Smooth muscle cell (in vitro differentiated cells): ENCODE data around the gene ALX3. TPM values are rescaled to one million over a fixed set of nuclear protein-coding genes. Genes with fewer than 3 reads are reported as not detected.

Experiments
- DNase-seq: peaks from one replicate; lab custom pipeline; 2025; ENCODE audit not compliant: unreplicated experiment; lab: John Stamatoyannopoulos, UW
- H2AFZ ChIP-seq: fragments of 200-600 bp; sonication (generic); 2 replicates; pipeline ENCODE4 v1.6.0; 2016; ENCODE audit warnings: antibody characterized with exemption, low read depth, mild to moderate bottlenecking
- H3F3A ChIP-seq: fragments of 200-600 bp; sonication (generic); 2 replicates; pipeline ENCODE4 v1.6.0; 2017; ENCODE audit warnings: antibody characterized with exemption, low read depth
- H3K27ac ChIP-seq: fragments of 200-600 bp; sonication (generic); 2 replicates; pipeline ENCODE4 v1.5.1; 2016; ENCODE audit warnings: low read depth, mild to moderate bottlenecking
- H3K27me3 ChIP-seq: fragments of 200-600 bp; sonication (generic); 2 replicates; pipeline ENCODE4 v1.6.1; 2016; ENCODE audit warnings: low read depth, mild to moderate bottlenecking
- H3K36me3 ChIP-seq: fragments of 200-600 bp; sonication (generic); 2 replicates; pipeline ENCODE4 v1.5.1; 2016; ENCODE audit warnings: low read depth
- H3K4me1 ChIP-seq: fragments of 200-600 bp; sonication (generic); 2 replicates; pipeline ENCODE4 v1.5.1; 2016; ENCODE audit warnings: low read depth
- H3K4me2 ChIP-seq: fragments of 200-600 bp; sonication (generic); 2 replicates; pipeline ENCODE4 v1.6.0; 2016; ENCODE audit warnings: mild to moderate bottlenecking
- H3K4me3 ChIP-seq: fragments of 200-600 bp; sonication (generic); 2 replicates; pipeline ENCODE4 v1.5.1; 2016; ENCODE audit warnings: mild to moderate bottlenecking
- H3K79me2 ChIP-seq: fragments of 200-600 bp; sonication (generic); 2 replicates; pipeline ENCODE4 v1.6.0; 2016; ENCODE audit warnings: low read depth, mild to moderate bottlenecking
- H3K9ac ChIP-seq: fragments of 200-600 bp; sonication (generic); 2 replicates; pipeline ENCODE4 v1.6.0; 2016; ENCODE audit warnings: low read depth
- H3K9me3 ChIP-seq: fragments of 200-600 bp; sonication (generic); replicated peaks from 2 replicates; pipeline ENCODE4 v1.5.1; 2016; ENCODE audit warnings: low read depth
- H4K20me1 ChIP-seq: fragments of 200-600 bp; sonication (generic); 2 replicates; pipeline ENCODE4 v1.6.0; 2016; ENCODE audit warnings: low read depth
- WGBS: methylation state at CpG from one replicate; pipeline ENCODE4 v1.1.7; 2016; ENCODE audit warnings: low lambda C conversion rate; 5-methylcytosine and 5-hydroxymethylcytosine counted together
- polyA plus RNA-seq: library from polyadenylated mRNA; unstranded; fragments of >200 nt; fragmentation: Nextera tagmentation; extraction: Ambion mirVana; gene quantifications from 2 replicates; pipeline ENCODE4 v1.2.1, GENCODE V29; 2016
- total RNA-seq: library from RNA; depleted of rRNA; stranded (reverse); fragments of >200 nt; gene quantifications from 2 replicates; pipeline ENCODE4 v1.2.3, GENCODE V29; 2014
- TF ChIP-seq, protein P1 (sequence below): fragments of 200-600 bp; sonication (generic); IDR thresholded peaks from 2 replicates; pipeline ENCODE4 v1.5.1; 2017; ENCODE audit warnings: borderline replicate concordance, mild to moderate bottlenecking, antibody characterized with exemption; ENCODE audit not compliant: insufficient read depth, poor library complexity, severe bottlenecking

The ALX3 gene
- total and polyA plus RNA-seq, 2 experiments from 2014 or later = not detected

DNA sequence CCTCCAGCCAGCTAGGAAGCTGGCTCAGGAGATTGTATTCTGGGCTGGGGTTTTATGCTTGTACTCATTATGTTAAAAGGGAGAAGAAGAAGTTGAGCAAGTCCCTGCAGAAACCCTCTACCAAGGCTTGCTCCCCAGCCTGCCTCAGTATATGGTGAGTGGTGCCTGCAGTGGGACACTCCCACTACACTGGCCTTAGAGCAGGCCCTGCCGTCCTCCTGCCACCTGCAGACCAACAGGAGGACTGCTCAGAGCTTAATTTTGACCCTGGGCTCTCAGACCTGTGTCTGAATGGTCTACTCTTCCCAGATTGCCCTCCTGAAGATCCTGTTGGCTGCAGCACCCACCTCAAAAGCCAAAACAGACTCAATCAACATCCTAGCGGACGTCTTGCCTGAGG is 23.0 kb downstream of the ALX3 start:
- Histone ChIP-seq H2AFZ (no peak overlapping the region), H3K79me2 (no peaks in the 10 kb centered on the region), H3K4me3 (no peak overlapping the region), H3K4me2 (no peak overlapping the region), H3K27ac (no peak overlapping the region), H3K27me3 (no peaks in the 10 kb centered on the region), H3K9me3 (no peaks in the 10 kb centered on the region), H3F3A (no peaks in the 10 kb centered on the region), H3K36me3 (peaks cover 22% of the 10 kb centered on the region), H4K20me1 (no peaks in the 10 kb centered on the region), H3K9ac (no peak overlapping the region), H3K4me1 (no peaks in the 10 kb centered on the region)
- WGBS = 99% methylated on average over 3 of the region's 3 CpGs
- TF ChIP-seq, protein P1, sequence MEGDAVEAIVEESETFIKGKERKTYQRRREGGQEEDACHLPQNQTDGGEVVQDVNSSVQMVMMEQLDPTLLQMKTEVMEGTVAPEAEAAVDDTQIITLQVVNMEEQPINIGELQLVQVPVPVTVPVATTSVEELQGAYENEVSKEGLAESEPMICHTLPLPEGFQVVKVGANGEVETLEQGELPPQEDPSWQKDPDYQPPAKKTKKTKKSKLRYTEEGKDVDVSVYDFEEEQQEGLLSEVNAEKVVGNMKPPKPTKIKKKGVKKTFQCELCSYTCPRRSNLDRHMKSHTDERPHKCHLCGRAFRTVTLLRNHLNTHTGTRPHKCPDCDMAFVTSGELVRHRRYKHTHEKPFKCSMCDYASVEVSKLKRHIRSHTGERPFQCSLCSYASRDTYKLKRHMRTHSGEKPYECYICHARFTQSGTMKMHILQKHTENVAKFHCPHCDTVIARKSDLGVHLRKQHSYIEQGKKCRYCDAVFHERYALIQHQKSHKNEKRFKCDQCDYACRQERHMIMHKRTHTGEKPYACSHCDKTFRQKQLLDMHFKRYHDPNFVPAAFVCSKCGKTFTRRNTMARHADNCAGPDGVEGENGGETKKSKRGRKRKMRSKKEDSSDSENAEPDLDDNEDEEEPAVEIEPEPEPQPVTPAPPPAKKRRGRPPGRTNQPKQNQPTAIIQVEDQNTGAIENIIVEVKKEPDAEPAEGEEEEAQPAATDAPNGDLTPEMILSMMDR = no peak
- no peak for DNase-seq

DNA sequence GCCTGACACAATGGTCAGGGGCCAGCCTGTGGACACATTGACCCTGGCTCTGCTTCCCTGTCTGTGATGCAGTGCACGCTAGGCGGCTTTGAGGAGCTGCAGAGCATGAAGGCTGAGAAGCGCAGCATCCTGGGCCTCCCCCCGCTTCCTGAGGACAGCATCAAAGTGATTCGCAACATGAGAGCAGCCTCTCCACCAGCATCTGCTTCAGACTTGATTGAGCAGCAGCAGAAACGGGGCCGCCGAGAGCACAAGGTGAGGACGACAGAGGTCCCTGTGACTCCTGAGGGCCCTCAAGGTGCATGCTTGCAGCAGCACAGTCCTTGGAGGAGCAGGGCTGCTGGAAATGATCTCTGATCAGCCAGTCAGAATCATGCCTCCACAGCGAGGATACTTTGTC is 27.5 kb downstream of the ALX3 start:
- 95% methylated on average over 10 of the region's 10 CpGs for WGBS

DNA sequence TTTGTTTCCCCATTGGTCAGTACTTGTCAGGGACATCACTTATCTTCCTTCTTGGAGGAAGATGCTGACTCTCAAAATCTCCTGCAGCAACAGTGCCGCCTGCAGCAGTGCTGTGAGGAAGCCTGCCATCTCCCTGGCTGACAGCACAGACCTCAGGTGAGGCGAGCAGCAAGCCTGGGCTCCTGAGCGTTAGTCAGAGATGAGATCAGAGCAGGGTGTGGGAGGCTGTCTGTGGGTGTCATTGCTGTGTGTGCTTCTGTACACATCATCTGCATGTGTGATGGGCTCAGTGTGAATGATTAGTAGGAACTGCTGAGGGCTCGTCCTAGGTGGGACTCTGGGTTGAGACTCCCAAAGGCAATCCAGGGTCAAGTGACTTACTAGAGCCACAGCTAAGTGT is 29.9 kb downstream of the ALX3 start:
- Histone ChIP-seq H3F3A (no peaks in the 10 kb centered on the region), H3K4me1 (peaks cover 5% of the 10 kb centered on the region), H3K36me3 (peaks cover 7% of the 10 kb centered on the region), H3K4me2 (no peak overlapping the region), H3K9ac (no peak overlapping the region), H3K9me3 (no peaks in the 10 kb centered on the region), H2AFZ (no peak overlapping the region), H4K20me1 (peaks cover 23% of the 10 kb centered on the region), H3K27ac (no peak overlapping the region), H3K27me3 (no peaks in the 10 kb centered on the region), H3K79me2 (peaks cover 19% of the 10 kb centered on the region), H3K4me3 (no peak overlapping the region)
- no peak for DNase-seq
- TF ChIP-seq, protein P1 = no peak
- 85% methylated on average over 4 of the region's 4 CpGs for WGBS

More for the DNA sequence above, 27.5 kb downstream of the ALX3 start:
- no peak for DNase-seq
- TF ChIP-seq, protein P1 = no peak
- no peaks in the 10 kb centered on the region for H3K27me3 ChIP-seq
- no peak overlapping the region for H3K27ac ChIP-seq
- H3K79me2 ChIP-seq = no peaks in the 10 kb centered on the region
- H3F3A ChIP-seq = no peaks in the 10 kb centered on the region
- no peak overlapping the region for H3K9ac ChIP-seq
- no peak overlapping the region for H3K4me2 ChIP-seq
- no peak overlapping the region for H3K4me3 ChIP-seq
- peaks cover 15% of the 10 kb centered on the region for H3K36me3 ChIP-seq
- no peak overlapping the region for H2AFZ ChIP-seq
- H4K20me1 ChIP-seq = no peaks in the 10 kb centered on the region
- no peaks in the 10 kb centered on the region for H3K4me1 ChIP-seq
- no peaks in the 10 kb centered on the region for H3K9me3 ChIP-seq

DNA sequence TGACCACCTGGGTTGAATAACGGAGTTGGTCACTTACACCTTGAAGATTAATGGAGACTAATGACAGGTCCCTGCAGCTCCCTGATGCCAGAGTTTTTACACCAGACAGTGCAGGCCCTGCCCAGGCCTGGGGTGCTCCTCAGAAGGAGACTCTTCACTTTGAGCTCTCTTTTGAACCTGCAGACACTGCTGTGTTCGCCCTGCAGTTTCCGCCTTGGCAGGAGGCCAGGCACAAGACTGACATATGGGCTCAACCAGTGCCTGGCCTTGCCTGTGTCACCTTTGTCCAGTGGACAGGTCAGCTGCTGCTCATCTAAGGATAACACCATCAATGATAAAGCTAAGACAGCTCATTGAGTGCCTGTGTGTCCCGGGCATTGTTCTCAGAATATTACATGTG is 30.8 kb downstream of the ALX3 start:
- WGBS = 96% methylated on average over 4 of the region's 4 CpGs
- Histone ChIP-seq H3K27me3 (no peaks in the 10 kb centered on the region), H3K79me2 (peaks cover 22% of the 10 kb centered on the region)

More for the DNA sequence above, 30.8 kb downstream of the ALX3 start:
- Histone ChIP-seq H3K27ac (no peak overlapping the region), H3K4me3 (no peak overlapping the region), H3F3A (no peaks in the 10 kb centered on the region), H4K20me1 (peaks cover 26% of the 10 kb centered on the region), H3K4me2 (no peak overlapping the region), H3K4me1 (peaks cover 8% of the 10 kb centered on the region), H3K9me3 (no peaks in the 10 kb centered on the region), H3K9ac (no peak overlapping the region), H3K36me3 (peaks cover 7% of the 10 kb centered on the region), H2AFZ (no peak overlapping the region)
- TF ChIP-seq, protein P1 = no peak
- no peak for DNase-seq
